Transverse colon (tissue), 4 donors: ENCODE results near the gene MUC12.

Experiments used
- POLR2A ChIP-seq: fragments of 450-650 bp; IDR thresholded peaks from one replicate; pipeline ENCODE4 v1.6.1; 2016; ENCODE audit warnings: antibody characterized with exemption, mild to moderate bottlenecking, moderate library complexity
- POLR2AphosphoS5 ChIP-seq, 3 donors: sonication (generic); formaldehyde crosslinking; IDR thresholded peaks; one replicate each; pipeline ENCODE4 v1.6.1; 2016; ENCODE audit warnings: antibody characterized with exemption in 3 of 3
- TF ChIP-seq, protein P1 (sequence below), 5 experiments: fragments of 200-600 bp in 3 of 5; fragments of 450-650 bp in 2 of 5; sonication (generic) in 3 of 5; IDR thresholded peaks; 1 replicate in 2 of 5; 2 replicates in 3 of 5; pipeline ENCODE4 v1.5.1; 2016 to 2017; ENCODE audit warnings: antibody characterized with exemption in 5 of 5, inconsistent platforms in 3 of 5, mild to moderate bottlenecking in 2 of 5, moderate library complexity in 1 of 5

DNA sequence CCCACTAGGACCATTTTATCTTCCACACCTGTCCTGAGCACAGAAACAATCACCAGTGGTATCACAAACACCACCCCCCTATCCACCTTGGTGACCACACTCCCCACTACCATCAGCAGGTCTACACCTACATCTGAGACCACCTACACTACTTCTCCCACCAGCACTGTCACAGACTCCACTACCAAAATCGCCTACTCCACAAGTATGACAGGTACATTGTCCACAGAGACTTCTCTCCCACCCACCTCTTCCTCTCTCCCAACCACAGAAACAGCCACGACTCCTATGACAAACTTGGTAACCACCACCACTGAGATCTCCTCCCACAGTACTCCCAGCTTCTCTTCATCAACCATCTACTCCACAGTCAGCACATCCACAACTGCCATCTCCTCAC is 16.7 kb upstream of the MUC12 start:
- TF ChIP-seq, protein P1, sequence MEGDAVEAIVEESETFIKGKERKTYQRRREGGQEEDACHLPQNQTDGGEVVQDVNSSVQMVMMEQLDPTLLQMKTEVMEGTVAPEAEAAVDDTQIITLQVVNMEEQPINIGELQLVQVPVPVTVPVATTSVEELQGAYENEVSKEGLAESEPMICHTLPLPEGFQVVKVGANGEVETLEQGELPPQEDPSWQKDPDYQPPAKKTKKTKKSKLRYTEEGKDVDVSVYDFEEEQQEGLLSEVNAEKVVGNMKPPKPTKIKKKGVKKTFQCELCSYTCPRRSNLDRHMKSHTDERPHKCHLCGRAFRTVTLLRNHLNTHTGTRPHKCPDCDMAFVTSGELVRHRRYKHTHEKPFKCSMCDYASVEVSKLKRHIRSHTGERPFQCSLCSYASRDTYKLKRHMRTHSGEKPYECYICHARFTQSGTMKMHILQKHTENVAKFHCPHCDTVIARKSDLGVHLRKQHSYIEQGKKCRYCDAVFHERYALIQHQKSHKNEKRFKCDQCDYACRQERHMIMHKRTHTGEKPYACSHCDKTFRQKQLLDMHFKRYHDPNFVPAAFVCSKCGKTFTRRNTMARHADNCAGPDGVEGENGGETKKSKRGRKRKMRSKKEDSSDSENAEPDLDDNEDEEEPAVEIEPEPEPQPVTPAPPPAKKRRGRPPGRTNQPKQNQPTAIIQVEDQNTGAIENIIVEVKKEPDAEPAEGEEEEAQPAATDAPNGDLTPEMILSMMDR (IDR thresholded peaks at IDR 0.05), result no peak
- TF ChIP-seq POLR2A, result no peak
- TF ChIP-seq POLR2AphosphoS5 (IDR thresholded peaks at IDR 0.05), result no peak
